Ascending aorta (tissue), 2 donors: ENCODE measurements around the gene MIOX. TPM values are rescaled to one million over a fixed set of nuclear protein-coding genes. Genes with fewer than 3 reads are reported as not detected.

Source experiments
- DNase-seq, 2 donors: peaks; one replicate each; pipeline ENCODE4 v3.0.0-alpha.2; 2019; ENCODE audit warnings: low spot score in 2 of 2
- H3K27ac ChIP-seq, 2 donors: fragments of 200-600 bp; sonication (generic); one replicate each; pipeline ENCODE4 v1.5.1; 2016 to 2017; ENCODE audit warnings: mild to moderate bottlenecking in 1 of 2
- H3K27me3 ChIP-seq: fragments of 200-600 bp; sonication (generic); one replicate; pipeline ENCODE4 v1.5.1; 2017
- H3K36me3 ChIP-seq, 2 donors: fragments of 200-600 bp; sonication (generic); one replicate each; pipeline ENCODE4 v1.5.1; 2016
- H3K4me1 ChIP-seq, 2 donors: fragments of 200-600 bp; sonication (generic); one replicate each; pipeline ENCODE4 v1.5.1; 2016 to 2017; ENCODE audit warnings: mild to moderate bottlenecking in 1 of 2
- H3K4me3 ChIP-seq, 2 donors: fragments of 200-600 bp; sonication (generic); one replicate each; pipeline ENCODE4 v1.5.1; 2016 to 2017; ENCODE audit warnings: mild to moderate bottlenecking in 1 of 2
- H3K9me3 ChIP-seq, 2 donors: fragments of 200-600 bp; sonication (generic); one replicate each; pipeline ENCODE4 v1.5.1; 2016
- CTCF ChIP-seq, 3 experiments: fragments of 200-600 bp in 2 of 3; fragments of 450-650 bp in 1 of 3; sonication (generic) in 2 of 3; IDR thresholded peaks; one replicate each; pipeline ENCODE4 v1.5.1; 2016 to 2019; ENCODE audit warnings: antibody characterized with exemption in 3 of 3, mild to moderate bottlenecking in 1 of 3, moderate library complexity in 1 of 3
- intact Hi-C: fragments of 100-400 bp; cut with DNase I; formaldehyde crosslinking; loops from one replicate; pipeline ENCODE4 v1.15.1; 2023
- total RNA-seq: library from RNA; depleted of rRNA; stranded (reverse); fragments of >200 nt; gene quantifications from one replicate; pipeline ENCODE4 v1.1.0, GENCODE V29; 2016

MIOX gene
- total RNA-seq, 1 donor from 2014 or later: not detected

GRCh38 chr22:50529897-50530579, 43.4 kb downstream of the MIOX start, which contains the start of gene TYMP:
TYMP (minus strand) TSS chr22:50530012; CDS start chr22:50529709, 303 bp downstream.
- TF ChIP-seq CTCF (IDR thresholded peaks at IDR 0.05): no peak
- DNase-seq: peak in 1 of 2 donors; percentile 88
- Histone ChIP-seq H3K4me1 (peaks cover 18 to 31% of the 10 kb centered on the region in 2 donors), H3K4me3 (peak within 1 kb of the TSS; percentile 61 to 78), H3K27me3 (peaks cover 11% of the 10 kb centered on the region), H3K27ac (peak within 1 kb of the TSS; percentile 80 to 91), H3K9me3 (no peaks in the 10 kb centered on the region), H3K36me3 (no peaks in the 10 kb centered on the region)
- intact Hi-C loops: loop anchor here (5.0 kb wide), 1 partner anchor 97 kb away; the partner anchor contains the start of gene ARSA

- Histone ChIP-seq H3K9me3 (no peaks in the 10 kb centered on the region), H3K27ac (peak overlapping the region; percentile 80 to 91), H3K4me1 (peaks cover 18 to 30% of the 10 kb centered on the region in 2 donors), H3K27me3 (peaks cover 11% of the 10 kb centered on the region), H3K4me3 (peak overlapping the region; percentile 61 to 78), H3K36me3 (no peaks in the 10 kb centered on the region)
- peak in 1 of 3 experiments; percentile 7 for TF ChIP-seq CTCF (IDR thresholded peaks at IDR 0.05)
- intact Hi-C loops: no loop called here
- peak in 1 of 2 donors; percentile 73 for DNase-seq
Measured at GRCh38 chr22:50530580-50530876, 43.9 kb downstream of the MIOX start.

GRCh38 chr22:50530877-50531545, 44.4 kb downstream of the MIOX start:
- TF ChIP-seq CTCF (IDR thresholded peaks at IDR 0.05): no peak

GRCh38 chr22:50531546-50531961, 44.9 kb downstream of the MIOX start:
- TF ChIP-seq CTCF (IDR thresholded peaks at IDR 0.05): no peak
- DNase-seq: peak in 1 of 2 donors; percentile 77
- Histone ChIP-seq H3K9me3 (no peaks in the 10 kb centered on the region), H3K4me3 (peak overlapping the region; percentile 61 to 78), H3K36me3 (no peaks in the 10 kb centered on the region), H3K27me3 (peaks cover 11% of the 10 kb centered on the region), H3K27ac (peak overlapping the region; percentile 80 to 91), H3K4me1 (peaks cover 14 to 27% of the 10 kb centered on the region in 2 donors)
- intact Hi-C loops: no loop called here

More at GRCh38 chr22:50530877-50531545, 44.4 kb downstream of the MIOX start:
- peak in 1 of 2 donors; percentile 90 for DNase-seq
- peak overlapping the region; percentile 61 to 78 for H3K4me3 ChIP-seq
- peak overlapping the region; percentile 80 to 91 for H3K27ac ChIP-seq
- no peaks in the 10 kb centered on the region for H3K9me3 ChIP-seq
- H3K27me3 ChIP-seq: peaks cover 11% of the 10 kb centered on the region
- intact Hi-C loops: no loop called here
- H3K36me3 ChIP-seq: no peaks in the 10 kb centered on the region
- H3K4me1 ChIP-seq: peaks cover 18 to 30% of the 10 kb centered on the region in 2 donors

GRCh38 chr22:50531962-50532674, 45.5 kb downstream of the MIOX start:
- intact Hi-C loops: no loop called here
- Histone ChIP-seq H3K36me3 (no peaks in the 10 kb centered on the region), H3K27ac (peak overlapping the region; percentile 80 to 91), H3K4me3 (peak overlapping the region; percentile 61 to 78), H3K9me3 (no peaks in the 10 kb centered on the region), H3K4me1 (peaks cover 12 to 24% of the 10 kb centered on the region in 2 donors), H3K27me3 (peaks cover 11% of the 10 kb centered on the region)
- no peak for TF ChIP-seq CTCF (IDR thresholded peaks at IDR 0.05)
- peak in 1 of 2 donors; percentile 87 for DNase-seq
